HG03159 (cell line): ENCODE data around the gene XPA.
"Not testable (repeated sequence)": the region's sequence is repeated elsewhere in the genome, so short reads cannot be mapped to it uniquely, and the experiment has no call there.

Experiments used
- ATAC-seq: cut with Tn5 transposase; IDR thresholded peaks from one replicate; pipeline ENCODE4 v1.9.1; 2021; ENCODE audit warnings: mild to moderate bottlenecking, moderate library complexity; ENCODE audit not compliant: unreplicated experiment

XPA gene

GRCh38 chr9:97704345-97704677, 7.2 kb upstream of the XPA start:
- ATAC-seq, result no peak

- no peak for ATAC-seq
These were observed 6.6 kb upstream of the XPA start for GRCh38 chr9:97703437-97704344.

GRCh38 chr9:97699824-97700223, 2.7 kb upstream of the XPA start:
- not testable (repeated sequence) for ATAC-seq

GRCh38 chr9:97699281-97699680, 2.1 kb upstream of the XPA start:
- ATAC-seq, result not testable (repeated sequence)

GRCh38 chr9:97698865-97699264, 1.7 kb upstream of the XPA start:
- ATAC-seq, result no peak

GRCh38 chr9:97697837-97698236, 697 bp upstream of the XPA start:
- no peak for ATAC-seq

- no peak for ATAC-seq
These were observed 941 bp downstream of the XPA start for GRCh38 chr9:97695995-97696802.

GRCh38 chr9:97695390-97695789, 1.8 kb downstream of the XPA start:
- ATAC-seq, result no peak

- no peak for ATAC-seq
These were observed 2.4 kb downstream of the XPA start for GRCh38 chr9:97694769-97695168.

- no peak for ATAC-seq
These were observed 7.5 kb downstream of the XPA start for GRCh38 chr9:97689401-97690180.

GRCh38 chr9:97688654-97689053, 8.5 kb downstream of the XPA start:
- ATAC-seq, result no peak

- ATAC-seq, result no peak
These were observed 14.9 kb downstream of the XPA start for GRCh38 chr9:97682242-97682641.

GRCh38 chr9:97675655-97676054, 21.5 kb downstream of the XPA start:
- no peak for ATAC-seq

- ATAC-seq, result no peak
These were observed 23.2 kb downstream of the XPA start for GRCh38 chr9:97673922-97674321.

- no peak for ATAC-seq
These were observed 24.7 kb downstream of the XPA start for GRCh38 chr9:97672403-97672802.

GRCh38 chr9:97670586-97670985, 26.6 kb downstream of the XPA start:
- ATAC-seq, result no peak

- ATAC-seq, result no peak
These were observed 28.7 kb downstream of the XPA start for GRCh38 chr9:97668485-97668884.

GRCh38 chr9:97666907-97667686, 30.0 kb downstream of the XPA start:
- ATAC-seq, result no peak

- no peak for ATAC-seq
These were observed 31.4 kb downstream of the XPA start for GRCh38 chr9:97665742-97666141.

GRCh38 chr9:97660847-97661246, 36.3 kb downstream of the XPA start:
- no peak for ATAC-seq

GRCh38 chr9:97660340-97660739, 36.8 kb downstream of the XPA start:
- no peak for ATAC-seq
